ENCODE data around the gene AGXT2. TPM values are rescaled to one million over a fixed set of nuclear protein-coding genes. Genes with fewer than 3 reads are reported as not detected.

The AGXT2 gene
- total and polyA plus RNA-seq, 10 of the 15 experiments (the other 5 are each of a cell fraction or from before 2014, with no cell fraction given): not detected

DNA sequence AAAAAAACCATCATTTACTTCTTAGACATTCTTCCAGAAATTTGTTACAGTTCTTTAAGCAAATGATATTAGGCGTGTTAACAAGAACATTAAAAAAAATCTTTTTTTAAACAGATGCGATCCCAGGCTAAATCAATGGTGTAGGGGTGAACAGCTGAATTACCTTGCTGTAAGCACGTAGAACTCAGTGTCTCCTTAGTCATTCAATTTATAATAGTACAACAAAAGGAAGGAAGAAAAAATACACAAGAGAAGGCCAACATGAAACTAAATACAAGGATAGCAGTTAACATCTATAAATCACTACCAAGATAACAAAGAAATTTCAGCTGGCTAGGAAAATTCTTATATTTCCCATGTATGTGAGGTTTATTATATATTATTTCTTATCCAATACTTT, 35.4 kb downstream of the AGXT2 start (continued):
- TF ChIP-seq, protein P1, sequence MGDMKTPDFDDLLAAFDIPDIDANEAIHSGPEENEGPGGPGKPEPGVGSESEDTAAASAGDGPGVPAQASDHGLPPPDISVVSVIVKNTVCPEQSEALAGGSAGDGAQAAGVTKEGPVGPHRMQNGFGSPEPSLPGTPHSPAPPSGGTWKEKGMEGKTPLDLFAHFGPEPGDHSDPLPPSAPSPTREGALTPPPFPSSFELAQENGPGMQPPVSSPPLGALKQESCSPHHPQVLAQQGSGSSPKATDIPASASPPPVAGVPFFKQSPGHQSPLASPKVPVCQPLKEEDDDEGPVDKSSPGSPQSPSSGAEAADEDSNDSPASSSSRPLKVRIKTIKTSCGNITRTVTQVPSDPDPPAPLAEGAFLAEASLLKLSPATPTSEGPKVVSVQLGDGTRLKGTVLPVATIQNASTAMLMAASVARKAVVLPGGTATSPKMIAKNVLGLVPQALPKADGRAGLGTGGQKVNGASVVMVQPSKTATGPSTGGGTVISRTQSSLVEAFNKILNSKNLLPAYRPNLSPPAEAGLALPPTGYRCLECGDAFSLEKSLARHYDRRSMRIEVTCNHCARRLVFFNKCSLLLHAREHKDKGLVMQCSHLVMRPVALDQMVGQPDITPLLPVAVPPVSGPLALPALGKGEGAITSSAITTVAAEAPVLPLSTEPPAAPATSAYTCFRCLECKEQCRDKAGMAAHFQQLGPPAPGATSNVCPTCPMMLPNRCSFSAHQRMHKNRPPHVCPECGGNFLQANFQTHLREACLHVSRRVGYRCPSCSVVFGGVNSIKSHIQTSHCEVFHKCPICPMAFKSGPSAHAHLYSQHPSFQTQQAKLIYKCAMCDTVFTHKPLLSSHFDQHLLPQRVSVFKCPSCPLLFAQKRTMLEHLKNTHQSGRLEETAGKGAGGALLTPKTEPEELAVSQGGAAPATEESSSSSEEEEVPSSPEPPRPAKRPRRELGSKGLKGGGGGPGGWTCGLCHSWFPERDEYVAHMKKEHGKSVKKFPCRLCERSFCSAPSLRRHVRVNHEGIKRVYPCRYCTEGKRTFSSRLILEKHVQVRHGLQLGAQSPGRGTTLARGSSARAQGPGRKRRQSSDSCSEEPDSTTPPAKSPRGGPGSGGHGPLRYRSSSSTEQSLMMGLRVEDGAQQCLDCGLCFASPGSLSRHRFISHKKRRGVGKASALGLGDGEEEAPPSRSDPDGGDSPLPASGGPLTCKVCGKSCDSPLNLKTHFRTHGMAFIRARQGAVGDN (IDR thresholded peaks at IDR 0.05): no peak
- TF ChIP-seq RB1 (IDR thresholded peaks at IDR 0.05; ENCODE audit: borderline replicate concordance) (no peak), HDAC6 (IDR thresholded peaks at IDR 0.05; ENCODE audit: unreplicated experiment) (no peak), NR2C2 (IDR thresholded peaks at IDR 0.05; ENCODE audit: borderline replicate concordance, control insufficient read depth, insufficient read length, low read depth) (no peak), LARP7 (IDR thresholded peaks at IDR 0.05) (no peak), CREB1 (IDR thresholded peaks at IDR 0.05; ENCODE audit: low read depth) (no peak), POU2F2 (IDR thresholded peaks at IDR 0.05; ENCODE audit: borderline replicate concordance, low read depth, low read length) (no peak), CREM (IDR thresholded peaks at IDR 0.05; ENCODE audit: low read depth) (no peak), ASH2L (IDR thresholded peaks at IDR 0.05; ENCODE audit: borderline replicate concordance, low read depth) (no peak), CBFB (IDR thresholded peaks at IDR 0.05; ENCODE audit: low read depth) (no peak), RAD51 (IDR thresholded peaks at IDR 0.05) (no peak), TAF1 (IDR thresholded peaks at IDR 0.05; ENCODE audit: borderline replicate concordance, low read depth, low read length) (no peak), FOS (IDR thresholded peaks at IDR 0.05; ENCODE audit: borderline replicate concordance, extremely low read depth, insufficient read length) (no peak), HDGF (IDR thresholded peaks at IDR 0.05) (no peak)

Measured in GM12878 (cell line).